Activated T-cell treated with anti-CD3 and anti-CD28 coated beads for 1 hour (primary cell): Measurements from ENCODE around the gene EFCAB7.
A peak's percentile ranks its signal among the peaks of the same experiment; 100 is the strongest.
"Not testable (repeated sequence)": the region's sequence is repeated elsewhere in the genome, so short reads cannot be mapped to it uniquely, and the experiment has no call there.

Experiments used
- DNase-seq: peaks from one replicate; pipeline ENCODE4 v3.0.0-alpha.2; 2020; ENCODE audit warnings: low read depth

Gene EFCAB7

DNA sequence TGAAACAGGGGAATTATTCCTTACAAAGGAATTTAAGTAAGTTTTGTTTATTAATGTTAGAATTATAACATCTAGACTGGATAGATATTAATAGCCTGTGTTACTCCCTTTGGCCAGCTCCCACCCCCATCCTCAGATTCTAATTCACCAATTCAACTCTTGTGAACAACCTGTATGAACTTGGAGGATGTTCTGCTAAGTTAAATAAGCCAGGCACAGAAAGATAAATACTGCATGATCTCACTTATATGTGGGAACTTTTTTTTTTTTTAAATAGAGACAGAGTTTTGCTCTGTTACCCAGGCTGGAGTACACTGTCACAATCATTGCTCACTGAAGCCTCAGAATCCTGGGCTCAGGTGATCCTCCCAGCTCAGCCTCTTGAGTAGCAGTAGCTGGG lies 32.2 kb downstream of the EFCAB7 start:
- no peak for DNase-seq

DNA sequence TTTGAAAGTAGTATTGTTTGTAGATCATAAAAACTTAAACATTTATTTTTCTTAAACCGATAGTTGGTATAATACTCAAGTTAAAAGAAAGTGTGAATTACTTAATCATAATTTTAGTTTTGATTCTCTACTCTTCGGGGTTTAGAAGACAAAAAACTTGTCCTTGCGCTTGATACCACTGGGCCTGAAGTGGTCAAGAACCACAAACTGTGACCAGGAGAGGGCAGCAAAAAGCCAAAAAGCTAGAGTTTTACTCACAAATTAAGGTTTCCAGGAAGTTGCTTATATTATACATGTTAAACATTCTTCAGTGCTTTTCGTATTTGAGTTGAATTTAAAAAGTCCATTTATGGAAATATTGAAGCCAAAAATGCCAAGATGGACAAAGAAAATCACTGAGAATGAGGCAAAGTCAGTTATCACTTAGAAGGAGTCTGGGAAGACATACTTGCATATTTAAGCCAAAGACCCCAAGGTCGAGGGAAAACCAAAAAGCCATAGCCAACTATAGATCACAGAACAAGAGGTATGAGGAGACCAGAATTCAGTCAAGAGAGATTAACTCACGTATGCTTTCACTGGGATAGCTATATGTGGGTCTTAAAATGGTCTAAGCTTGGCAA lies 34.2 kb downstream of the EFCAB7 start:
- DNase-seq: no peak

DNA sequence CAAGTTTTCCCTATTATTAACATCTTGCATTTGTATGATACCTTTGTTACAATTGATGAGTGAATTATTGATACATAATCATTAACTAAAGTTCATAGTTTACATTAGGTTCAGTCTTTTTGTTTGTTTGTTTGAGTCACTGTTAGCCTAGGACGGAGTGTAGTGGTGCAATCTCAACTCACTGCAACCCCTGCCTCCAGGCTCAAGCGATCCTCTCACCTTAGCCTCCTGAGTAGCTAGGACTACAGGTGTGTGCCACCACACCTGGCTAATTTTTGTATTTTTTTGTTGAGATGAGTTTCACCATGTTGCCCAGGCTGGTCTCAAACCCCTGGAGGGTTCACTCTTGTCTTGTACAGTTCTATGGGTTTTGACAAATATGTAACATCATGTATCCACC lies 36.0 kb downstream of the EFCAB7 start:
- DNase-seq: no peak

DNA sequence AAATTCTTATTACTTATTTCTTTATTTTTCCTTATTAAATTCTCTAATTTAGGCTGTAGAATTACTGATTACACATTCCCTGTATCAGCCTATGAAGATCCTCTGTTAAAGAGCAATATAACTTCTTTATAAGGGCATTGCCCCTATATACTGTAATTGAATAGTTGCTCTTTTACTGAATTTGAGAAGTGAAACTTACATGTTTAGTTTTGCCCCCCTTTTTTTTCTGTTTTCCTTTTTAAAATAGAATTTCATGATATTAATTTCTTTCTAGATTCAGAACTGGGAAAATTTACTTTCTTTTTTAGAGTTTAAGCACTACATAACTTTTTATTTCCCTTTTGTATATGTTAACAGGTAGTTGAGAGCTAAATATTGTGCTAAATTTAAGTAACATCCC lies 40.4 kb downstream of the EFCAB7 start:
- DNase-seq: no peak

DNA sequence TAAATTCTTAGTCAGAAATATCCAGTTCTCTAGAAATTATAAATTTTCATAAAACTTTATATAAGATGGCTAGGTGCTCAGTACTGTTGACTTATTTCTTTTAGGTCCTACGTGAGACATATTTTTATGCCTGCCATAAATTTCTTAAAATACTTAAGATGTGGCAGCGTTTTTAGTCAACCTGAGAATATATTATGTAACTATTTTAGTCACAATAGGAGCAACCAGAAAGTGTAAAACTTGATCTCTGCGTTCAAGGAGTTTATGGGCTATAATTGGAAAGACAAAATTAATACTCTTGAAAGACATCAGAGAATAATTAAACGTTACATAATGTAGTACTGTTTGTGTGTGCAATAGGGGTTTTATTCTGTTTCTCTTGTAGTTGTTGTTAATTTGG lies 45.7 kb downstream of the EFCAB7 start:
- DNase-seq: no peak

DNA sequence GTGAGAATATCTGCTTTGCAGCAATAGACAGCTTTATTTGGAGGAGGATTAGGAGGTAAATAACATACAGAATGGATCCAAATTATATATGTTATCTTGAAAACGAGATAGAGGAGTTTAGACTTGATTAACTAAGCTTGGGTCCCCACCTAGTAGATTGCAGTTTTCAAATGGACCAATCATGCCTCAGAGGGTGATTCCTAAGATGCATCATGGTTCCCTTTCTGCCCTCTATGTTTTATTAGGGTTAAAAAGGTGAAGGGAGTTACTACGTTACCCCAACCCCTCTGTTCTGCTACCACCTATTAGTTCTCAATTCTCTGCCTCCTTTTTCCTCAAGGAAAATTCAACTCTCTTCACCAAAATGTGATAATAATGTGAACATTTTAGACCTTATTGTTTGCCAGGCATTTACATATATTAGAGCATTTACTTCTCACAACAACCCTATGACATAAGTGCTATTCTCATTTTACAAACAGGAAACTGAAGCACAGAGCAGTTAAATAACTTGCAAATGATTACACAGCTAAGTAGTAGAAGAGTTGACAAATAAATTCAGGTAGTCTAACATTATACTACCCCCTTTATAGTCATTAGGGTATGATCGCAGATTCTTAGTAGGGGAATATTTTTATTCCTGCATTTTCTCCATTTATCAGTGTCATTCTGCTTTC lies 46.5 kb downstream of the EFCAB7 start:
- no peak for DNase-seq

DNA sequence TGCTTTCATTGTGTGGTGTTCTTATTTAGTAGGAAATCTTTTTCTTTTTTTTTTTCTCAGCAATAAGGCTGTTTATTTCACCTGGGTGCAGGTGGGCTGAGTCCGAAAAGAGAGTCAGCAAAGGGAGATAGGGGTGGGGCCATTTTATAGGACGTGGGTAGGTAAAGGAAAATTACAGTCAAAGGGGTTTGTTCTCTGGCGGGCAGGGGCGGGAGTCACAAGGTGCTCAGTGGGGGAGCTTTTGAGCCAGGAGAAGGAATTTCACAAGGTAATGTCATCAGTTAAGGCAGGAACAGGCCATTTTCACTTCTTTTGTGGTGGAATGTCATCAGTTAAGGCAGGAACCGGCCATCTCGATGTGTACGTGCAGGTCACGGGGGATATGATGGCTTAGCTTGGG lies 49.4 kb downstream of the EFCAB7 start:
- DNase-seq: not testable (repeated sequence)

DNA sequence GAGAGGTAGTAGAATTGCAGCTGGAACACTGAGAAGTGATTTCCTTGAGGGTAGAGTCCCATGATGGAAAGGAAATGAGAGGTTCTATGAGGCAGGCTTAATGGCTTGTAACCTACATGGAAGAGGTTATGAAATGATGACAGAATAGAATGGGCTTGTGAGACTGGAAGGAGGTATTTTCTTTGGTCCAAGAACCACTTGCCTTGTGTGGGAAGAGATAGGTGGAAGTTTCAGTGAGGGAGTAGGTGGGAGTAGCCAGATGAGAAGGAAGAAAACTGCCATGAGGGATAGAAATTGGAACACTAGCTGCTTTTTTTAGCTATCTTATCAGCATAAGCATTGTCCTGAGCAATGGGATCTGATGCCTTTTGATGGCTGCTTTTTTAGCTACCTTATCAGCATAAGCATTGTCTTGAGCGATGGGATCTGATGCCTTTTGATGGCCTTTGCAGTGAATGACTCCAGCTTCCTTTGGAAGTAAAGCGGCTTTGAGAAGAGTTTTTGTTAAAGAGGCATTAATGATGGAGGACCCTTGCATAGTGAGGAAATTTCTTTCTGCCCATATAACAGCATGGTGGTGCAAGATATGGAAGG lies 51.0 kb downstream of the EFCAB7 start:
- not testable (repeated sequence) for DNase-seq

DNA sequence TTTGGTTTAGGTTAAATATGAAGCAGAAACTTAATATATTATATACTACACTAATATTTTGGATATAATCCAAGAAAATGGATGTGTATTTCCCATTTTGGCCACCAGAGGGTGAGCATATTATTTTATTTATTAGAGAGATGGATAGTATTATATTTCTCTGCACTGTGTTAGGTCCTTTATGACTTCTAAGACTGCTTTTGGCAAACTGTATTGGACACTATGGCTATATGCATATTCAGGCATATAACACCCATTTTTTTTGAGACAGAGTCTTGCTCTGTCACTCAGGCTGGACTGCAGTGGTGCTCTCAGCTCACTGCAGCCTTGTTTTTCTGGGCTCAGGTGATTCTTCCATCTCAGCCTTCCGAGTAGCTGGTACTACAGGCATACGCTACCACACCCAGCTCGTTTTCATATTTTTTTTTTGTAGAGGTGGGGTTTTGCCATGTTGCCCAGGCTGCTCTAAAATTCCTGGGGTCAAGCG lies 52.1 kb downstream of the EFCAB7 start:
- DNase-seq: no peak

DNA sequence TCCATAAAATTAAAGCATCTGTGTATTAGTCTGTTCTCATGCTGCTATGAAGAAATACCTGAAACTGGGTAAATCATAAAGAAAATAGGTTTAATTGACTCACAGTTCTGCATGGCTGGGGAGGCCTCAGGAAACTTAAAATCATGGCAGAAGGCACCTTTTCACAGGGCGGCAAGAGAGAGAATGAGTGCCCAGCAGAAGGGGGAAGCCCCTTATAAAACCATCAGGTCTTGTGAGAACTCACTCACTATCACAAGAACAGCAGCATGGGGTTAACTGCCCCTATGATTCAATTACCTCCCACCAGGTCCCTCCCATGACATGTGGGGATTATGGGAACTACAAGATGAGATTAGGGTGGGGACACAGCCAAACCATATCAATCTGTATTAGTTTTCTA lies 63.0 kb downstream of the EFCAB7 start:
- DNase-seq: not testable (repeated sequence)

DNA sequence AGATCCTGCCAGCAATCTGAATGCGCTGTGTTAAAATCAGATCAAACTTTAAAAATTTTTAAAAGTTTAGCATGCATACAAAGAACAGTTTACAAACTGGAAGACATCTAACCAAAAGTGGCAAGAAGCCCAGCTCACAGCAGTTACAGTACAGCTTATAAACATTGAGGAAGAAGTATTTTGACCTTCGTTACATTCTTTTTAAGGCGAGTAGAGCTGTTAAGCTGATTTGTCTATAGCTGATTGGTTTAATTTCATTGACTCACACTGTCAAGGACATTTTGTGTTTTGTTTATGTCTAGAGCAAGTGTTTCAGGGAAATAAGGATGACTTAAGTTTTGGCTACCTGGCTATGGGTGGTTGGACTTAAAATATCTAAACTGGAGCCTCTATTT lies 66.8 kb downstream of the EFCAB7 start:
- DNase-seq: no peak

DNA sequence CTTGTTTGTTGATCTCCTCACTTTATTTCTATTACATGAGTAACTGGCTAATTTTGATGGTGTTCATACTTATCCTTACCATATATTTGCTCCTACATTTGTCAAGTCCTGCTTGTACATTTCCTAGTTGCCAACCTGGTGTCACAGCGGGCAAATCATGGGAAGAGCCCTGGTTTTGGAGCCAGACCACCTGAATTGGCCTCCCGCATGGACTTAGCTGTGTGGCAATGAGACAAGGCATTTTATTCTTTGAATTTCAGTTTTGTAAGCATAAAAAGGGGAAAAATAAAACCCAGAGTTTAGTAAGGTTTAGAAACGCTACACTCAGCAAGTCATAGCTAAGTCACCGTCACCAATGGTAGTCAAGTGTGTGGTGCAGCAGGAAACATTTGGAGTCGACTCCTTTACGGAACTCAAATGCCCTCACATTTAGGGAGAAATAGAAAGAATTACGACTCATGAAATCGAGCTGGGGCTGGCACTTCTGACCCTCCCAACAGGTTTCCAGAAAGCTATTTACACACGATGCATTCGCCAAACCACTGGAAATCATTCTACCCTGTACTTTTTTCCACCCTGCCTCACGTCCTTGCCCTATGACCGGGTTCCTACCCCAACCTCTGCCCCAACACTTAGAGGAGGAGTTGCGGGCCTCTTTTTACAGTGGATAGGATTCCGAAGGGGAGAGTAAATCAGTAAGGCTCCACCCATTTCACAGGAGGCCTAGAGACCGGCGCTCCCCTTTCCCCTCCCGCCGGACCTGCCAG lies 69.4 kb downstream of the EFCAB7 start:
- no peak for DNase-seq

DNA sequence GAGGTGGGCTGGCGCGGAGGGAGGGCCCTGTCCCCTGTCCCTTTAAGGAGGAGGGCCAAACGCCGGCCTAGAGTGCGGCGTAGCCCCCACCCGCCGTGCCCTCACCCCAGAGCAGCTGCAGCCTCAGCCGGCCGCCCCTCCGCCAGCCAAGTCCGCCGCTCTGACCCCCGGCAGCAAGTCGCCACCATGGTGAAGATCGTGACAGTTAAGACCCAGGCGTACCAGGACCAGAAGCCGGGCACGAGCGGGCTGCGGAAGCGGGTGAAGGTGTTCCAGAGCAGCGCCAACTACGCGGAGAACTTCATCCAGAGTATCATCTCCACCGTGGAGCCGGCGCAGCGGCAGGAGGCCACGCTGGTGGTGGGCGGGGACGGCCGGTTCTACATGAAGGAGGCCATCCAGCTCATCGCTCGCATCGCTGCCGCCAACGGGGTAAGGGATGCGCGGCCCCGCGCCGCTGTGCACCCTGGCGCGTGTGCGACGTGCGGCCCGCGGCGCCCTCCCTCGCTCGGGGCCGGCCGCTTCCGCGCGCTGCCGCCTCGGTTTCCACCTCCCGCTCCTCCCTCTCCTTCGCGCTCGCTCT lies 70.1 kb downstream of the EFCAB7 start, which contains the start of gene PGM1:
TSS of gene PGM1 (plus strand) at position 109 of the 583 bp plus-strand sequence. CDS start at position 187, 78 bp downstream.
- peak; percentile 66 for DNase-seq

DNA sequence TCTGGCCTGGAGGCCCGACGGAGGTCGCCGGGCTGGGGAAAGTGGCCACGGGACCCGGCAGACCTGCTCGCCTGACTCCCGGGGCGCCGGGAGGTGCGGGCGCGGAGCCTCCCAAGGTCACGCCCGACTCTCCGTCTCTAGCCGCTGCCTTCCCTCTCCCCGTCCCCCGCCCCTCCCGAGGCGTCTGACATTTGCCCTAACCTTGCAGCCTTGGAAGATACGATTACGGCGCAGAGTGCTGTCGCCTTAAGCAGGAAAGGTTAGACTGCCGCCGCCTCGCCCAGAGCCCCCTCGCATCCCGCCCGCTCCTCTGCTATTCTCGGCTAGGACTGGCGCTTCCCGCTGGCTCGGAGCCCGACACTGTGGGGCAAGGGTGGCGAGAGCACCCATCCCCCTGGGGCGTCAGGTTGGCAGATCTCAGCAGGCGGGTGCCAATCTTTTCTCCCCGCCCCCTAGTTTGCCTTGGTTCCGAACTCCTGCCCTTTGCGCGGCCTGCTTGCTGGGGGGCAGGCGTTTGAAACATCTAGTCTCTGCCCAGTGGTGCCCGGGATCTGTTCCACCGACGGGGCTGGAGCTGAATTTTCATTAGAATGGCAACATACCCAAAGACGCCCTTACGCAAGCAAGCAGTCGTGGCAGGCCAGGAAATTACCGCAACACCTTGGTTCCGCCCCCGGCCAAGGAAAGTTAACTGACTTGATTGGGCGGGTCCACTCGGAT lies 70.7 kb downstream of the EFCAB7 start:
- peak; percentile 58 for DNase-seq

DNA sequence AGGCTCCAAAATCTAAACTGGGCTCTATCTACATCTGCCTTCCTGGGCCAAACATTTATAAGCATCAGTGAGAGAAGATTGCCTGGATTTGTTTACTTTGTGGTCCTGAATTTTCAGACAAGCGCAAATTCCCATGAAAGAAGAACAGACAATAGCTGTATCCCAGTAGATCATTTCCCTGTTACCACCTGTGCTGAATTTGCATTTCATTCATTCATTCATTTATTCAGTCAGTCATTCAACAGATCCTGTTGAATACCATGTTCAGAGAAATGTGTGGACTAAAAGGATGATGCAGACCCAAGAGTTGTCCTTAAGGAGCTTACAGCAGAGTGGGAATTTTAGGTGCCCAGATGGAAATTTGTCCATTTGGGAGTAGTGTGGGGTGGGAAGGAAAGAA lies 72.1 kb downstream of the EFCAB7 start:
- no peak for DNase-seq

DNA sequence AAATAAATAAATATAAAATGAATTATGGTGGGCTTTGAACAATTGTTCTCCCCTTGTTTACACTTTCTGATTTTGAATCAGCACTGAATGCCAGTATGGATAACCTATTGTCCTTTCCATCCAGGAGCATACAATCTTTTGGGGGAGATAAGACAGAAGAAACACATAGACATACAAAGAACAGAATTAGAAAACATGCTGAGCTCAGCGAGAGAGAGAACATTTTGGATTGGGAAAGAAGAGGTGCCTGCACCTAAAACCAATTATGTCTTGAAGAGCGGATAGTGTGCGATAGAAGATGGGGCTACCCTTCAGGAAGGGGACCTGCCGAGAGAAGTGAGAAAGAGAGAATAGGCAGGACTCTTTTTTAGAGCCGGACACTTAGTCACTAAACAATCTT lies 76.5 kb downstream of the EFCAB7 start:
- DNase-seq: no peak

DNA sequence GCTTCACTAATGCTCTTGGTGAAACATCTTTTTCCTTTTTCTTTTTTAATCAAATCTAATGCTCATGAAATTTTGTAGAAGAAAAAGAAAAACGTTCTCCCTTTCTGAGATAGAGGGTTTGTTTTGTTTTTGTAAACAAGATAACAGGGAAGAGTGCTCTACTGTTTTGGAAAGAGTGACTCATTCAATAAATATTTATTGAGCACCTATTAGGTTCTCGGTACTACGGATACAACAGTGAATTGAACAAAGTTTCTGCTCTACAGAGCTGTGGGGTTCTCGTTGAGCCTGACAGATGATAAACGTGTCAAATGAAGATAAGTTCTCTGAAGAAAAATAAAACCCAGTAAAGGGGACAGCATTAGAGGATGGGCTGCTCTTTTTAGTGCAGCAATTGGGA lies 76.9 kb downstream of the EFCAB7 start:
- DNase-seq: no peak

DNA sequence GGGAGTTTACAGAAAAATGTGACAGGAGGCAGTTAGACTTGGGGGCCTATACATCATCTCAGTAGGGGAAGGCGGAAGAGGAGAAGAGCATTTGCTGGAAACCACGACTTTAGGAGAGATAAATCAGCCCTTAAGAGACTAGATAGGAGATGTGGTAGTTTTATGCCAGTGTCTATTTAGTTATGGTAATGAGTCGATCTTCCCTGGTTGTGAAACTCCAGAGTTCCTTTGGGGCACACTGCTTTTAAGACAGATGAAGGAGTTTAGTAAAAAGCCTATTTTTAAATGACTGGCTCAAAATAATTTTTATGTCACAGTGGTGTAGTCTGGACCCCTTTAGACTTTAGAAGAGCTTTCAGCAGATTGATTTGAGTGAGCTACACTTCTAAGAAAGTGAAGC lies 77.7 kb downstream of the EFCAB7 start:
- DNase-seq: no peak

DNA sequence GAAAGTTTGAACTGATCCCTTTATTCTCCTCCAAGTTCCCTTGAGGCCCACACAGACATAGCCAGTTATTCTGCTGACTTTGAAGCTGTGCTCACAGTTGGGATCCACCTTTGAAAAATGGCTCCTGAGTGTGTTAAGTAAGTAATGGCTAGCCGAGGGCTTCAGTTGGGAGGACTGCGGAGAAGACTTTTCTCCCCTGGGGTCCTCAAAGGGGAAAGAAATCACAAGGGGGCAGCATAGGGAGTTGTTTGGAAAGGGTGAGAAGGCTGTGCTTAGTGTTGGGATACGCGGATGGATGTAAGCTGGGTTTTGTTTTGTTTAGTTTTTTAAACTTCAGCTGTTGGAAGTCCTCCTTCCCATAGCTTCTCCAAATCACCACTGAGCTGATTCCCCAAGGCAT lies 78.1 kb downstream of the EFCAB7 start:
- no peak for DNase-seq

DNA sequence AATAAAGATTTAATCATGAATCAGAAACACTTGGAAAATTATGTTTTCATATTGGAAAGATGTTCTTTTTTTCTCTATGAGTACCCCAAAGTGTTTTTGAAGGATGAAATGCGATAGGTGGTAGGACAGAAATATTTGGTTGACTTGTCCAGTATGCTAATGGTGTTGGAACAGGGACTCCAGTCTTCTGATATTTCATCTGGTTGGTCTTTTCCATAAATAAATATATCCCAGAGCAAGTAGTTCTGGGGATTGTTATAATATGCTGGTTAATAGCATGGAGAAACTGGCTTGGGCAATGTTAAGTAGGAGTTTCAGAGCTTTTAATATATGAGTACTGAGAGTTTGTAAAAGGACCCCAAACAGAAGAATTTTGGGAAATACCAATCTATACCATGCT lies 78.6 kb downstream of the EFCAB7 start:
- no peak for DNase-seq

DNA sequence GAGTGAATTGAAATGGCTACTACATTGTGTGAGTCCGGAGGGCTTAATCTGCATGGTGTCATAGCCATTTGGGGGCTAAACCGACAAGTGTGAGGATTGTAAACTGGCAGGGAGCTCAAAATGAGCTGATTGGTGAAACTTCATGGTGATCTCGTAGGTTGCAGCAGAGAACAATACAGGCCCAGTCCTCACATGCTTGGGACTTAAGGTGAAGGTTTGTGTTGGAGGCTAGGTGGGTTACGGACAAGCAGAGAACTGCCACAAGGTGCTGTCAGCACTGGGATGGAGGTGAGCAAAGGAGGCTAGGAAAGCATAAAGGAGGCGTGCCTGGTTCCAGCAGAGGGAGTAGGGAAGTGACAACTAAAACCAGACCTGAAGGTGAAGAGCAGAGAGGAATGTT lies 79.3 kb downstream of the EFCAB7 start:
- DNase-seq: no peak

DNA sequence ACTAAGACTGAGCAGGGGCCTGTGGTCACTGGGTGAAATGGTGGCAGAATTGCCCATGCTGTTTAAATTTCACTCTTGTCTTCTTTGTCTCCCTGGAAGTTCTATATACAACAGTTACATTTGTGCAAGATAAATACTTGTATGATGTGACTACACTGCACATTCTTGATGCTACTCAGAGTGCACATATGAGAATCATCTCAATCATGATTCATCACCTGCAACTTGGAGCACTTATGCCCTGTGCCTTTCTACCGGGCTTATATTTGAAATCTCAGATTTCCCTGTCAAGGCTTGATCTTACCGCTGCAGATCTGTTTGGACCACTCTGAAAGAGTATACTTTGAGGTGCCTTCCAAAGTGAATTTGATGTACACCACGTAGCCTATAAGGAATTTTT lies 80.5 kb downstream of the EFCAB7 start:
- no peak for DNase-seq
